Motor neuron (in vitro differentiated cells): ENCODE results near the gene PORCN. TPM values are rescaled to one million over a fixed set of nuclear protein-coding genes. Genes with fewer than 3 reads are reported as not detected.

Experiments used
- total RNA-seq, 8 experiments: library from RNA; unstranded; fragments of 300-600 nt; gene quantifications; 2 replicates each; pipeline versions ENCODE4 v1.2.3 to v1.2.4, GENCODE V29; 2022

PORCN gene
- total RNA-seq, 8 experiments from 2014 or later: 7.7 to 19.5 (median 14.2) TPM

Other genes starting within 250 kb of the PORCN start
- gene SSX3, start 152.3 kb upstream of the PORCN start, total RNA-seq: under 1 TPM in 1 of 8 experiments, not detected in 7; 0.47 TPM
- gene SSX4, start 125.5 kb upstream of the PORCN start, total RNA-seq: under 1 TPM in 1 of 8 experiments, not detected in 7; 0.33 TPM
- gene SSX4B, start 97.0 kb upstream of the PORCN start, total RNA-seq: under 1 TPM in 1 of 8 experiments, not detected in 7; 0.33 TPM
- 100 to 1,000 TPM in 2 of 8 experiments, 10 to 100 TPM in 1, 1 to 10 TPM in 4, under 1 TPM in 1; 0.27 to 169 (median 2.6) TPM for gene SLC38A5, start 38.7 kb upstream of the PORCN start, total RNA-seq
- gene FTSJ1, start 32.8 kb upstream of the PORCN start, total RNA-seq: 10 to 100 TPM; 29.8 to 52.9 (median 43.2) TPM
- 100 to 1,000 TPM in 1 of 8 experiments, 10 to 100 TPM in 7; 28.3 to 121 (median 66.3) TPM for gene EBP, start 12.8 kb downstream of the PORCN start, total RNA-seq
- 10 to 100 TPM in 2 of 8 experiments, 1 to 10 TPM in 6; 4.7 to 11.1 (median 8.3) TPM for gene TBC1D25, start 30.7 kb downstream of the PORCN start, total RNA-seq
- gene RBM3, start 65.5 kb downstream of the PORCN start, total RNA-seq: 100 to 1,000 TPM; 116 to 304 (median 185) TPM
- 10 to 100 TPM; 42.3 to 65.7 (median 51.1) TPM for gene WDR13, start 88.5 kb downstream of the PORCN start, total RNA-seq
- 1 to 10 TPM in 5 of 8 experiments, under 1 TPM in 3; 0.21 to 1.8 (median 1.1) TPM for gene WAS, start 174.8 kb downstream of the PORCN start, total RNA-seq
- gene SUV39H1, start 187.7 kb downstream of the PORCN start, total RNA-seq: 1 to 10 TPM; 1.8 to 9.8 (median 3.0) TPM